LNCaP clone FGC (cell line): ENCODE data around the gene CPOX.

Source experiments
- DNase-seq: peaks from one replicate; pipeline ENCODE4 v3.0.0-alpha.2; 2011; ENCODE audit warnings: low read depth
- H3K4me3 ChIP-seq: 2 replicates; pipeline ENCODE4 v1.5.1; 2011; ENCODE audit warnings: mild to moderate bottlenecking, low read depth, low read length, control low read depth
- CTCF ChIP-seq: IDR thresholded peaks from 2 replicates; pipeline ENCODE4 v1.5.1; 2012; ENCODE audit warnings: mild to moderate bottlenecking; ENCODE audit not compliant: control insufficient read depth, insufficient read depth; ENCODE audit errors: extremely low read depth

CPOX gene

GRCh38 chr3:98540346-98540745 lies 53.1 kb downstream of the CPOX start:
- no peak overlapping the region for H3K4me3 ChIP-seq
- no peak for TF ChIP-seq CTCF
- no peak for DNase-seq

GRCh38 chr3:98536456-98537017 lies 56.9 kb downstream of the CPOX start:
- no peak overlapping the region for H3K4me3 ChIP-seq
- no peak for TF ChIP-seq CTCF
- no peak for DNase-seq

- TF ChIP-seq CTCF, result no peak
Measured at GRCh38 chr3:98534734-98535133, 58.7 kb downstream of the CPOX start.

GRCh38 chr3:98534168-98534567 lies 59.2 kb downstream of the CPOX start:
- no peak for TF ChIP-seq CTCF
- H3K4me3 ChIP-seq, result no peak overlapping the region
- DNase-seq, result no peak

More at GRCh38 chr3:98534734-98535133, 58.7 kb downstream of the CPOX start:
- H3K4me3 ChIP-seq, result no peak overlapping the region
- no peak for DNase-seq

- TF ChIP-seq CTCF, result no peak
- no peak overlapping the region for H3K4me3 ChIP-seq
- DNase-seq, result no peak
Measured at GRCh38 chr3:98532709-98533571, 60.5 kb downstream of the CPOX start.

GRCh38 chr3:98532275-98532637 lies 61.2 kb downstream of the CPOX start:
- H3K4me3 ChIP-seq, result no peak overlapping the region
- no peak for DNase-seq
- no peak for TF ChIP-seq CTCF
